Body of pancreas (tissue), 4 donors: Measurements from ENCODE around the gene SMC1A. TPM values are rescaled to one million over a fixed set of nuclear protein-coding genes. Genes with fewer than 3 reads are reported as not detected.

Experiments
- ATAC-seq: fragments of 150-250 bp; one replicate; pipeline ENCODE4 v1.9.1; 2016
- DNase-seq, 4 donors: peaks; one replicate each; pipeline ENCODE4 v3.0.0-alpha.2; 2019
- H3K27ac ChIP-seq, 4 donors: fragments of 200-600 bp; sonication (generic); 1 replicate in 3 of 4; 2 replicates in 1 of 4; pipeline versions ENCODE4 v1.5.1 to v1.6.1; 2016 to 2019; ENCODE audit warnings: mild to moderate bottlenecking in 1 of 4, mixed read lengths in 1 of 4, moderate library complexity in 1 of 4
- H3K27me3 ChIP-seq, 2 donors: fragments of 200-600 bp; sonication (generic); one replicate each; pipeline ENCODE4 v1.6.0; 2016; ENCODE audit warnings: mild to moderate bottlenecking in 1 of 2
- H3K36me3 ChIP-seq, 2 donors: fragments of 200-600 bp; sonication (generic); replicated peaks in 1 of 2; 2 replicates each; pipeline ENCODE4 v1.5.1; 2016; ENCODE audit warnings: low read depth in 2 of 2; ENCODE audit not compliant: insufficient read depth in 1 of 2
- H3K4me1 ChIP-seq: fragments of 200-600 bp; sonication (generic); one replicate; pipeline ENCODE4 v1.6.0; 2016
- H3K4me3 ChIP-seq, 2 donors: fragments of 200-600 bp; sonication (generic); 1 replicate in 1 of 2; 2 replicates in 1 of 2; pipeline ENCODE4 v1.5.1; 2016 to 2019
- H3K9me3 ChIP-seq, 3 donors: fragments of 200-600 bp; sonication (generic); 1 replicate in 2 of 3; 2 replicates in 1 of 3; pipeline ENCODE4 v1.5.1; 2016
- POLR2A ChIP-seq, 3 donors: fragments of 450-650 bp; IDR thresholded peaks; one replicate each; pipeline ENCODE4 v1.6.1; 2016; ENCODE audit warnings: antibody characterized with exemption in 3 of 3, mild to moderate bottlenecking in 2 of 3
- WGBS, 2 donors: methylation state at CpG; one replicate each; pipeline ENCODE4 v1.1.5; 2017; 5-methylcytosine and 5-hydroxymethylcytosine counted together
- intact Hi-C: fragments of 100-400 bp; cut with DNase I; formaldehyde crosslinking; loops from one replicate; pipeline ENCODE4 v1.15.1; 2023
- total RNA-seq, 2 donors: library from RNA; depleted of rRNA; stranded (reverse); fragments of >200 nt; gene quantifications; one replicate each; pipeline ENCODE4 v1.1.0, GENCODE V29; 2016
- TF ChIP-seq, protein P1 (sequence below), 7 experiments: fragments of 450-650 bp in 4 of 7; fragments of 200-600 bp in 3 of 7; sonication (generic) in 3 of 7; IDR thresholded peaks; one replicate each; pipeline ENCODE4 v1.5.1; 2016 to 2019; ENCODE audit warnings: antibody characterized with exemption in 7 of 7

SMC1A gene
- total RNA-seq, 2 donors from 2014 or later: 24.6 to 38.6 TPM

DNA sequence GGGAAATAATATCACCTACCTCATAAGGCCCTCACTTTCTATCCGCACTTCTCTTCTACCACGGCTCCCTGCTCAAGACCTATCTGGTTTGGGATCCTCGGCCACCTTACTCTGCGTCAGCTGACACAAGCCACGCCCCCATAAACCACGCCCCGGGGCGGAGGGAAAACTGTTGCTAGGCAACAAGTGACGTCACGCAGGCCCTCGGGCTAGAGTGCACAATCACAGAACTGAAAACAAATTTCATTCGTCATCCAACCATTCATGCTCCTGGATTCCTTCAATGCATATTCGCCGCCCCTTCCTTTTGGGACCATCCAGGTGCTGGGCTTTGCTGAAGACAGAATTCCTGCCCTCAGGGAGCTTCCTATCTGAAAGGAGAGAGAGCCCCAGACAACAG lies 66.3 kb downstream of the SMC1A start:
- TF ChIP-seq, protein P1, sequence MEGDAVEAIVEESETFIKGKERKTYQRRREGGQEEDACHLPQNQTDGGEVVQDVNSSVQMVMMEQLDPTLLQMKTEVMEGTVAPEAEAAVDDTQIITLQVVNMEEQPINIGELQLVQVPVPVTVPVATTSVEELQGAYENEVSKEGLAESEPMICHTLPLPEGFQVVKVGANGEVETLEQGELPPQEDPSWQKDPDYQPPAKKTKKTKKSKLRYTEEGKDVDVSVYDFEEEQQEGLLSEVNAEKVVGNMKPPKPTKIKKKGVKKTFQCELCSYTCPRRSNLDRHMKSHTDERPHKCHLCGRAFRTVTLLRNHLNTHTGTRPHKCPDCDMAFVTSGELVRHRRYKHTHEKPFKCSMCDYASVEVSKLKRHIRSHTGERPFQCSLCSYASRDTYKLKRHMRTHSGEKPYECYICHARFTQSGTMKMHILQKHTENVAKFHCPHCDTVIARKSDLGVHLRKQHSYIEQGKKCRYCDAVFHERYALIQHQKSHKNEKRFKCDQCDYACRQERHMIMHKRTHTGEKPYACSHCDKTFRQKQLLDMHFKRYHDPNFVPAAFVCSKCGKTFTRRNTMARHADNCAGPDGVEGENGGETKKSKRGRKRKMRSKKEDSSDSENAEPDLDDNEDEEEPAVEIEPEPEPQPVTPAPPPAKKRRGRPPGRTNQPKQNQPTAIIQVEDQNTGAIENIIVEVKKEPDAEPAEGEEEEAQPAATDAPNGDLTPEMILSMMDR (IDR thresholded peaks at IDR 0.05): no peak
- no peak for TF ChIP-seq POLR2A (IDR thresholded peaks at IDR 0.05)
- H3K27ac ChIP-seq: no peak overlapping the region
- no peaks in the 10 kb centered on the region for H3K27me3 ChIP-seq
- H3K4me1 ChIP-seq: no peaks in the 10 kb centered on the region
- no peaks in the 10 kb centered on the region for H3K36me3 ChIP-seq
- intact Hi-C loops: no loop called here
- no peaks in the 10 kb centered on the region for H3K9me3 ChIP-seq
- ATAC-seq: no peak
- H3K4me3 ChIP-seq: no peak overlapping the region
- DNase-seq: peak in 1 of 4 donors; percentile 8
- 50 to 80% methylated on average over 4 to 14 of the region's 14 CpGs for WGBS, 2 donors

DNA sequence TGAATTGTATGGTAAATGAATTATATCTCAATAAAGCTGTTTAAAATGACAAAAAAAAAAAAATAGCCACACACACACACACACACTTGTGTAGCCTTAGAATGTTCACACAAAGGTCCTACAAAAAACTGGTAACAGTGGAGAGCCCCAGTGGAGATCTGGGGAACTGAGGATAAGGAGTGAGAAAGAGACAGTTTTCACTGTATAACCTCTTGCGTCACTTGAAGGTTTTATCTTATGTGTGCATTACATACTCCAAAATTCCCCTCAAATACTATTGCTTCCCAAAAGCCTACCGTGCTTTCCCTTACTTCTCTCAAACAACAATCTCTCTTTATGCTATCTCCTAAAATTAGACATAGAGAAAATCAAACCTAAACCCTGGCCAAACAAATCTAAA lies 67.8 kb downstream of the SMC1A start:
- 74 to 79% methylated on average over 2 of the region's 2 CpGs for WGBS, 2 donors
- no peak for DNase-seq
- TF ChIP-seq, protein P1 (IDR thresholded peaks at IDR 0.05): no peak
- no peak for TF ChIP-seq POLR2A (IDR thresholded peaks at IDR 0.05)
- Histone ChIP-seq H3K36me3 (no peaks in the 10 kb centered on the region), H3K27me3 (no peaks in the 10 kb centered on the region), H3K4me1 (no peaks in the 10 kb centered on the region), H3K4me3 (no peak overlapping the region), H3K9me3 (no peaks in the 10 kb centered on the region), H3K27ac (no peak overlapping the region)
- intact Hi-C loops: no loop called here
- no peak for ATAC-seq

DNA sequence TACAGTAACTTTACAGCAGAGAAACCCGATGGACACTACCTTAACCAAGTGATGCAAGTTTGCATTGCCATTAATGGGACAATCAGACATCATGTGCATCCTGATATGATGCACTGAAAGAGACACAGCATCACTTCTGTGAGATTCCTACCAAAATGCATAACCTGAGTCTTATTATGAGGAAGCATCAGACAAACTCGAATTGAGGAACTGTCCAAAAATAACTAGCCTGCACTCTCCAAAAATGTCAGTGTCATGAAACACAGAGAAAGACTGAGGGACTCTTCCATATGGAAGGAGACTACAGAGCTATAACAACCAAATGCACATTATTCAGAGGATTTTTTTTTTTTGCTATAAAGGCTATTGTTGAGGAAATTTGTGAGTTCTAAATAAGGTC lies 74.5 kb downstream of the SMC1A start:
- intact Hi-C loops: no loop called here
- no peaks in the 10 kb centered on the region for H3K27me3 ChIP-seq
- no peaks in the 10 kb centered on the region for H3K36me3 ChIP-seq
- H3K27ac ChIP-seq: no peak overlapping the region
- TF ChIP-seq, protein P1 (IDR thresholded peaks at IDR 0.05): no peak
- DNase-seq (no peak), ATAC-seq (no peak)
- no peaks in the 10 kb centered on the region for H3K4me1 ChIP-seq
- no peak overlapping the region for H3K4me3 ChIP-seq
- 24 to 38% methylated on average over 2 of the region's 2 CpGs for WGBS, 2 donors
- no peaks in the 10 kb centered on the region for H3K9me3 ChIP-seq

DNA sequence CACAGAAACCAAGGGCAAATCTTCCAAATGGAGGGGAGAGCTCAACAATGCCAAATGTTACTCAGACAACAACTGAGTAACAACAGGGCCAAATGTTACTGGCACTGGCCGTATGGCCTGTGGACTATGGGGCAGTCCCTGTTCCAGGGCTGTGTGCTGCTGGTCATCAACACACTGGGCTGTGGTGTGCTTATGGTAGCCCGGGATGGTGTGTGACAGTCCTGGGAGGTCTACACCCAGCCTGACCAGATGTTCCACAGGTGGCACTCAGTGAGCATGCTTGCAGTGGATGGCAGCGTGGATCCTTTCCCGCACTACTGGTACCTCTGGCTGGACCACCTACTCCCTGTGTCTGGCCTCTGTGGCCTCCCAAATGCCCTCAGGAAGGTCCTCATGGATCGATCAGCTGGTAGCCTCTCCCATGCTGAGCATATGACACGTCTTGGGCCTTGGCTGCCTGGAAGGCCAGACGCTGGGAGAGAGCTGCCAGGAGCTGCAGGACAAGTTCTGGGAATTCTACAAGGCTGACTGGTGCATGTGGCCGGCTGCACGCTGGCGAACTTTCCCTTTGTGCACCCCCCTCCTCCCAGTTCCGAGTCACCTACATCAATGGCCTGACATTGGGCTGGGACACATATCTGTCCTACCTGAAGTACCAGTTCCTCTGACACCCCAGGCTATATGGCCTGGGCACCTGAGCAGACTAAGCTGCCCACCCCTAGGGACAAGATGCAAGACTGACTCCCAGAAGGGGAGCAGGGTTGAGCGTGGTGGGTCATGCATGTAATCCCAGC lies 81.4 kb downstream of the SMC1A start:
- Histone ChIP-seq H3K4me3 (no peak overlapping the region), H3K36me3 (no peaks in the 10 kb centered on the region), H3K27me3 (no peaks in the 10 kb centered on the region), H3K4me1 (no peaks in the 10 kb centered on the region), H3K9me3 (no peaks in the 10 kb centered on the region), H3K27ac (no peak overlapping the region)
- 77 to 88% methylated on average over 1 to 6 of the region's 12 CpGs for WGBS, 2 donors
- ATAC-seq (no peak), DNase-seq (no peak)
- no peak for TF ChIP-seq POLR2A (IDR thresholded peaks at IDR 0.05)
- TF ChIP-seq, protein P1 (IDR thresholded peaks at IDR 0.05): no peak
- intact Hi-C loops: no loop called here

DNA sequence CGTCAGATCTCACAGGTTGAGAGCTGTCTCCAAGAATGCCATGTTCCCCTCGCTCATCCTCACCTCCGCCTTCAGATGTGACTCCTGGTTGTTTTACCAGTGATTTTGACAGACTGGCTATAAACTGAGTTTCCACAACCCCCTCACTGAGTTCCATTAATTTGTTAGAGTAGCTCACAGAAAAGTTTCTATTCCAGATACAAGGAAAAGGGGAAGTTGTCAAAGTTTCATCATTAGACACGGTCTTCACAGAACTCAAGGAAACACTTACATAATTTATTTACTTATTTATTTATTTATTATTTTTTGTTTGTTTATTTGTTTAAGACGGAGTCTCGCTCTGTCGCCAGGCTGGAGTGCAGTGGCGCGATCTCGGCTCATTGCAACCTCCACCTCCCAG lies 85.4 kb downstream of the SMC1A start:
- WGBS, 2 donors: 80% methylated on average over 10 of the region's 10 CpGs

More for the DNA sequence above, 85.4 kb downstream of the SMC1A start:
- TF ChIP-seq, protein P1 (IDR thresholded peaks at IDR 0.05): no peak
- no peak for TF ChIP-seq POLR2A (IDR thresholded peaks at IDR 0.05)
- H3K4me1 ChIP-seq: no peaks in the 10 kb centered on the region
- intact Hi-C loops: no loop called here
- no peak for DNase-seq
- H3K36me3 ChIP-seq: no peaks in the 10 kb centered on the region
- ATAC-seq: no peak
- H3K27ac ChIP-seq: no peak overlapping the region
- no peaks in the 10 kb centered on the region for H3K27me3 ChIP-seq
- H3K4me3 ChIP-seq: no peak overlapping the region
- no peaks in the 10 kb centered on the region for H3K9me3 ChIP-seq
